SU-DHL-6 (cell line): Measurements from ENCODE around the gene RIMS4.

Source experiments
- H2AFZ ChIP-seq: fragments of 200-600 bp; sonication (generic); 2 replicates; pipeline ENCODE4 v1.6.1; 2014; ENCODE audit warnings: low read depth, mild to moderate bottlenecking, moderate library complexity, mixed read lengths, antibody characterized with exemption, low read length; ENCODE audit not compliant: severe bottlenecking
- H3F3A ChIP-seq: fragments of 200-600 bp; shearing (Covaris generic); 2 replicates; pipeline ENCODE4 v1.6.0; 2016; ENCODE audit warnings: antibody characterized with exemption, mild to moderate bottlenecking; ENCODE audit not compliant: insufficient read depth
- H3K27ac ChIP-seq: fragments of 200-600 bp; sonication (generic); 2 replicates; pipeline ENCODE4 v1.5.1; 2016; ENCODE audit warnings: low read depth, mild to moderate bottlenecking, low read length, moderate library complexity, mixed read lengths
- H3K27me3 ChIP-seq: fragments of 200-600 bp; sonication (generic), shearing (Covaris generic); 2 replicates; pipeline ENCODE4 v1.6.0; 2014; ENCODE audit warnings: mild to moderate bottlenecking, low read length
- H3K36me3 ChIP-seq: fragments of 200-600 bp; sonication (generic); 2 replicates; pipeline ENCODE4 v1.6.1; 2014; ENCODE audit warnings: mild to moderate bottlenecking, low read length, mixed read lengths
- H3K4me2 ChIP-seq: fragments of 300-600, 200-600 bp; shearing (Covaris generic), sonication (generic); 2 replicates; pipeline ENCODE4 v1.6.0; 2014; ENCODE audit warnings: low read length, low read depth, mild to moderate bottlenecking; ENCODE audit not compliant: poor library complexity, severe bottlenecking
- H3K4me3 ChIP-seq: fragments of 200-600 bp; sonication (generic); 2 replicates; pipeline ENCODE4 v1.5.1; 2014; ENCODE audit warnings: antibody characterized with exemption, low read length, mild to moderate bottlenecking, mixed read lengths; ENCODE audit not compliant: insufficient read depth, poor library complexity, severe bottlenecking
- H3K79me2 ChIP-seq: fragments of 200-600 bp; sonication (generic); 2 replicates; pipeline ENCODE4 v1.6.1; 2014; ENCODE audit warnings: mild to moderate bottlenecking, low read length, moderate library complexity; ENCODE audit not compliant: insufficient read depth
- H3K9ac ChIP-seq: fragments of 200-600 bp; sonication (generic); 2 replicates; pipeline ENCODE4 v1.7.0; 2014; ENCODE audit warnings: mild to moderate bottlenecking, low read length
- H3K9me2 ChIP-seq: fragments of 200-600 bp; sonication (generic); replicated peaks from 2 replicates; pipeline ENCODE4 v1.6.1; 2014; ENCODE audit warnings: low read length; ENCODE audit not compliant: insufficient read depth
- H3K9me3 ChIP-seq: fragments of 200-600 bp; sonication (generic); 2 replicates; pipeline ENCODE4 v1.6.1; 2014; ENCODE audit warnings: low read length, mixed read lengths; ENCODE audit not compliant: insufficient read depth
- H4K20me1 ChIP-seq: fragments of 200-600 bp; sonication (generic); 2 replicates; pipeline ENCODE4 v1.6.1; 2014; ENCODE audit warnings: low read depth, mild to moderate bottlenecking, antibody characterized with exemption, low read length, moderate library complexity, mixed read lengths
- CTCF ChIP-seq: fragments of 200-600 bp; sonication (generic); IDR thresholded peaks from one replicate; pipeline ENCODE4 v1.5.1; 2017; ENCODE audit warnings: antibody characterized with exemption, mild to moderate bottlenecking, low read length, moderate library complexity; ENCODE audit not compliant: insufficient read depth, poor library complexity, severe bottlenecking
- EZH2phosphoT487 ChIP-seq: fragments of 200-600 bp; sonication (generic), shearing (Covaris generic); conservative IDR thresholded peaks from 2 replicates; pipeline ENCODE4 v1.6.1; 2018; ENCODE audit warnings: mild to moderate bottlenecking, antibody characterized with exemption, low read length, moderate library complexity, mixed read lengths

The RIMS4 gene

GRCh38 chr20:44750081-44750805 is 60.1 kb downstream of the RIMS4 start:
- H3K4me2 ChIP-seq = no peak overlapping the region

GRCh38 chr20:44748005-44748370 is 62.4 kb downstream of the RIMS4 start:
- no peaks in the 10 kb centered on the region for H3F3A ChIP-seq
- H2AFZ ChIP-seq = no peak overlapping the region
- H3K9me3 ChIP-seq = no peaks in the 10 kb centered on the region
- no peak overlapping the region for H3K4me3 ChIP-seq
- H3K9me2 ChIP-seq = no peaks in the 10 kb centered on the region
- no peaks in the 10 kb centered on the region for H3K79me2 ChIP-seq
- no peak overlapping the region for H3K4me2 ChIP-seq
- H3K27me3 ChIP-seq = no peaks in the 10 kb centered on the region
- no peaks in the 10 kb centered on the region for H3K36me3 ChIP-seq
- no peak overlapping the region for H3K27ac ChIP-seq
- H3K9ac ChIP-seq = no peak overlapping the region
- TF ChIP-seq CTCF (no peak), EZH2phosphoT487 (no peak)
- no peaks in the 10 kb centered on the region for H4K20me1 ChIP-seq

More at GRCh38 chr20:44750081-44750805, 60.1 kb downstream of the RIMS4 start:
- no peaks in the 10 kb centered on the region for H3K9me3 ChIP-seq
- H4K20me1 ChIP-seq = no peaks in the 10 kb centered on the region
- H2AFZ ChIP-seq = no peak overlapping the region
- H3F3A ChIP-seq = no peaks in the 10 kb centered on the region
- H3K27ac ChIP-seq = no peak overlapping the region
- H3K27me3 ChIP-seq = no peaks in the 10 kb centered on the region
- H3K9ac ChIP-seq = no peak overlapping the region
- no peaks in the 10 kb centered on the region for H3K9me2 ChIP-seq
- no peak overlapping the region for H3K4me3 ChIP-seq
- TF ChIP-seq CTCF = no peak
- TF ChIP-seq EZH2phosphoT487 = no peak
- no peaks in the 10 kb centered on the region for H3K79me2 ChIP-seq
- H3K36me3 ChIP-seq = no peaks in the 10 kb centered on the region

GRCh38 chr20:44747166-44748004 is 63.0 kb downstream of the RIMS4 start:
- Histone ChIP-seq H3K36me3 (no peaks in the 10 kb centered on the region), H3K9ac (no peak overlapping the region), H3F3A (no peaks in the 10 kb centered on the region), H3K9me3 (no peaks in the 10 kb centered on the region), H3K9me2 (no peaks in the 10 kb centered on the region), H3K4me3 (no peak overlapping the region), H4K20me1 (no peaks in the 10 kb centered on the region), H3K4me2 (no peak overlapping the region), H3K79me2 (no peaks in the 10 kb centered on the region), H3K27ac (no peak overlapping the region), H2AFZ (no peak overlapping the region), H3K27me3 (no peaks in the 10 kb centered on the region)
- TF ChIP-seq EZH2phosphoT487 = no peak
- peak; percentile 82 for TF ChIP-seq CTCF
